Ishikawa (cell line): ENCODE results near the gene WWOX.

Experiments used
- CEBPB ChIP-seq: IDR thresholded peaks from 2 replicates; pipeline ENCODE4 v1.6.1; 2012
- CREB1 ChIP-seq: IDR thresholded peaks from 2 replicates; pipeline ENCODE4 v1.6.1; 2012; ENCODE audit warnings: low read depth
- EGR1 ChIP-seq: IDR thresholded peaks from 2 replicates; pipeline ENCODE4 v1.6.1; 2012
- EP300 ChIP-seq: IDR thresholded peaks from 2 replicates; pipeline ENCODE4 v1.6.1; 2012; ENCODE audit warnings: borderline replicate concordance
- FOXM1 ChIP-seq: IDR thresholded peaks from 2 replicates; pipeline ENCODE4 v1.6.1; 2012; ENCODE audit warnings: low read depth, borderline replicate concordance
- MAX ChIP-seq: IDR thresholded peaks from 2 replicates; pipeline ENCODE4 v1.6.1; 2012
- NFIC ChIP-seq: IDR thresholded peaks from 2 replicates; pipeline ENCODE4 v1.6.1; 2012
- RAD21 ChIP-seq: IDR thresholded peaks from 2 replicates; pipeline ENCODE4 v1.6.1; 2012; ENCODE audit warnings: low read depth
- TAF1 ChIP-seq: IDR thresholded peaks from 2 replicates; pipeline ENCODE4 v1.6.1; 2012; ENCODE audit warnings: low read depth, mild to moderate bottlenecking
- TCF12 ChIP-seq: IDR thresholded peaks from 2 replicates; pipeline ENCODE4 v1.6.1; 2012; ENCODE audit warnings: low read depth
- TEAD4 ChIP-seq: IDR thresholded peaks from 2 replicates; pipeline ENCODE4 v1.6.1; 2012
- YY1 ChIP-seq: IDR thresholded peaks from 2 replicates; pipeline ENCODE4 v1.6.1; 2012; ENCODE audit warnings: low read depth
- ZBTB7A ChIP-seq: IDR thresholded peaks from 2 replicates; pipeline ENCODE4 v1.6.1; 2012; ENCODE audit warnings: low read depth
- TF ChIP-seq, protein P1 (sequence below): IDR thresholded peaks from 2 replicates; pipeline ENCODE4 v1.6.1; 2012; ENCODE audit warnings: low read depth, mild to moderate bottlenecking
- TF ChIP-seq, protein P2 (sequence below): IDR thresholded peaks from 2 replicates; pipeline ENCODE4 v1.6.1; 2012

WWOX gene

DNA sequence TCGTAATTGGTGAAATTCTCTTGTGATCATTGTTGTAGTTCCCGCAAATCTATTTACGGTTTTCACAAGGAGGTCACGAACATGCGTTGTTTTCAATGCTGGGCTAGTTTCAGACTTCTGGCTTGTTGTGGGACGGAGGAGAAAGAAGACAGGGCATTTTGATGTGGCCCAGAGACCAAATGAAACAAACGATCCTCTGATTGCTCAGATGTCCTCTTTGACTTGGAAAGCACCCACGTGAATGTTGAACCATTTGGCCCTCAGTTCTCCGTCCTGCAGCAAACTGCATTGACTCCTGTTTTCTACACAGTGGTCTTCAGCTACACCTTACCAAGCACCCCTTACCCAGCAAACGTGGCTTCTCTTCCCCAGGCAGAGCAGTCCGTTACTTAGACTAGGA lies 391.0 kb downstream of the WWOX start:
- TF ChIP-seq CEBPB (no peak), ZBTB7A (no peak), TEAD4 (no peak), TAF1 (no peak), RAD21 (no peak), TCF12 (no peak), YY1 (no peak)
- TF ChIP-seq, protein P1, sequence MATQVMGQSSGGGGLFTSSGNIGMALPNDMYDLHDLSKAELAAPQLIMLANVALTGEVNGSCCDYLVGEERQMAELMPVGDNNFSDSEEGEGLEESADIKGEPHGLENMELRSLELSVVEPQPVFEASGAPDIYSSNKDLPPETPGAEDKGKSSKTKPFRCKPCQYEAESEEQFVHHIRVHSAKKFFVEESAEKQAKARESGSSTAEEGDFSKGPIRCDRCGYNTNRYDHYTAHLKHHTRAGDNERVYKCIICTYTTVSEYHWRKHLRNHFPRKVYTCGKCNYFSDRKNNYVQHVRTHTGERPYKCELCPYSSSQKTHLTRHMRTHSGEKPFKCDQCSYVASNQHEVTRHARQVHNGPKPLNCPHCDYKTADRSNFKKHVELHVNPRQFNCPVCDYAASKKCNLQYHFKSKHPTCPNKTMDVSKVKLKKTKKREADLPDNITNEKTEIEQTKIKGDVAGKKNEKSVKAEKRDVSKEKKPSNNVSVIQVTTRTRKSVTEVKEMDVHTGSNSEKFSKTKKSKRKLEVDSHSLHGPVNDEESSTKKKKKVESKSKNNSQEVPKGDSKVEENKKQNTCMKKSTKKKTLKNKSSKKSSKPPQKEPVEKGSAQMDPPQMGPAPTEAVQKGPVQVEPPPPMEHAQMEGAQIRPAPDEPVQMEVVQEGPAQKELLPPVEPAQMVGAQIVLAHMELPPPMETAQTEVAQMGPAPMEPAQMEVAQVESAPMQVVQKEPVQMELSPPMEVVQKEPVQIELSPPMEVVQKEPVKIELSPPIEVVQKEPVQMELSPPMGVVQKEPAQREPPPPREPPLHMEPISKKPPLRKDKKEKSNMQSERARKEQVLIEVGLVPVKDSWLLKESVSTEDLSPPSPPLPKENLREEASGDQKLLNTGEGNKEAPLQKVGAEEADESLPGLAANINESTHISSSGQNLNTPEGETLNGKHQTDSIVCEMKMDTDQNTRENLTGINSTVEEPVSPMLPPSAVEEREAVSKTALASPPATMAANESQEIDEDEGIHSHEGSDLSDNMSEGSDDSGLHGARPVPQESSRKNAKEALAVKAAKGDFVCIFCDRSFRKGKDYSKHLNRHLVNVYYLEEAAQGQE = no peak
- TF ChIP-seq, protein P2, sequence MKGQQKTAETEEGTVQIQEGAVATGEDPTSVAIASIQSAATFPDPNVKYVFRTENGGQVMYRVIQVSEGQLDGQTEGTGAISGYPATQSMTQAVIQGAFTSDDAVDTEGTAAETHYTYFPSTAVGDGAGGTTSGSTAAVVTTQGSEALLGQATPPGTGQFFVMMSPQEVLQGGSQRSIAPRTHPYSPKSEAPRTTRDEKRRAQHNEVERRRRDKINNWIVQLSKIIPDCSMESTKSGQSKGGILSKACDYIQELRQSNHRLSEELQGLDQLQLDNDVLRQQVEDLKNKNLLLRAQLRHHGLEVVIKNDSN = no peak

DNA sequence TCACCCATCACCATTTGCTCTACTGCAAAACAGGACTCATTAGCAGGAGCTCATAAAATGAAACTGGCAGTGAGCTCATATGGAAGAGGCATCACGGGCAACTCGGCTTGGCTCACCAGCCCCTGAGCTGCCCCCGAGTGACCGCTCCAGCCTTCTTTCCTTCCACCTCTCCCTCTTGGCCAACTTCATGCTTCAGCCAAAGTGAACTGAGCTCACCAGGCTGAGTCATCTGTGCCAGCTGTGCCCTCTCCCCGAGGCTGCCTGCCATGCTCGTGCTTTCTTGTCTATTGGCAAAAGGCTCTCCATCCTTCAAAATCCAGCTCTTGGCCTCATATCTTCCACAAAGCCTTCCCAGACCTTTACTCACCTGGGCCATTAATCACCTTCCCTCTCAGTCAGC lies 391.4 kb downstream of the WWOX start:
- no peak for TF ChIP-seq CREB1
- no peak for TF ChIP-seq TCF12
- no peak for TF ChIP-seq YY1
- no peak for TF ChIP-seq TAF1
- TF ChIP-seq TEAD4 = no peak
- no peak for TF ChIP-seq NFIC
- no peak for TF ChIP-seq CEBPB
- TF ChIP-seq EP300 = no peak
- TF ChIP-seq ZBTB7A = no peak
- TF ChIP-seq FOXM1 = no peak

- TF ChIP-seq TCF12 (no peak), EP300 (no peak), CREB1 (no peak), RAD21 (no peak), YY1 (no peak), FOXM1 (no peak), TAF1 (no peak), EGR1 (no peak), NFIC (no peak)
Observed at GRCh38 chr16:78493573-78493972, 394.1 kb downstream of the WWOX start.

DNA sequence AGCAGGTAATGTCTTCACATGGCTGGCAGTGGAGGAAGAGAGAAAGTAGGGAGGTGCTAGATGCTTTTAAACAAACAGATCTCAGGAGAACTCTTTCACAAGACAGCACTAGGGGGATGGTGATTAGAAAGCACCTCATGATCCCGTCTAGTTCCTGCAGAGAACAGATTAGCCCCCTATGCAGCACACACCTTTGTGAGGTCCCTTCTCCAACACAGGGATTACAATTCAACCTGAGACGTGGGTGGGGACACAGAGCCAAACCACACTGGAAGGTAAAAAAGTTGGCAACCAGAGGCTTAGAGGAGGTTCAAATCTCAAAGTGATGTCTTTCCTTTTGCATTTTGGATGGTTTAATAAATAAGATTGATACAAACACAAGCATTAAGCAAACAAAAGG lies 394.7 kb downstream of the WWOX start:
- TF ChIP-seq, protein P2 = no peak
- TF ChIP-seq ZBTB7A (no peak), TCF12 (no peak), TAF1 (no peak), NFIC (no peak), YY1 (no peak), CREB1 (no peak), CEBPB (no peak), EP300 (no peak), RAD21 (no peak), EGR1 (no peak), TEAD4 (no peak)

GRCh38 chr16:78494674-78495073 lies 395.2 kb downstream of the WWOX start:
- TF ChIP-seq EP300 (no peak), TAF1 (no peak), FOXM1 (no peak), ZBTB7A (no peak), YY1 (no peak), CEBPB (no peak), TCF12 (no peak), TEAD4 (no peak), MAX (no peak), EGR1 (no peak), NFIC (no peak), CREB1 (no peak)
- TF ChIP-seq, protein P2 = no peak

- no peak for TF ChIP-seq MAX
- TF ChIP-seq, protein P2 = no peak
- TF ChIP-seq TCF12 = no peak
- TF ChIP-seq CEBPB = no peak
- TF ChIP-seq RAD21 = no peak
- TF ChIP-seq TEAD4 = no peak
Observed at GRCh38 chr16:78496189-78496588, 396.7 kb downstream of the WWOX start.

GRCh38 chr16:78499399-78499798 lies 399.9 kb downstream of the WWOX start:
- TF ChIP-seq TEAD4 (no peak), MAX (no peak), YY1 (no peak), TCF12 (no peak), FOXM1 (no peak), TAF1 (no peak), NFIC (no peak), EGR1 (no peak), CREB1 (no peak), ZBTB7A (no peak), CEBPB (no peak), EP300 (no peak), RAD21 (no peak)
- TF ChIP-seq, protein P1 = no peak
- TF ChIP-seq, protein P2 = no peak
